Measurements from ENCODE around the gene IL18RAP.

IL18RAP gene

DNA sequence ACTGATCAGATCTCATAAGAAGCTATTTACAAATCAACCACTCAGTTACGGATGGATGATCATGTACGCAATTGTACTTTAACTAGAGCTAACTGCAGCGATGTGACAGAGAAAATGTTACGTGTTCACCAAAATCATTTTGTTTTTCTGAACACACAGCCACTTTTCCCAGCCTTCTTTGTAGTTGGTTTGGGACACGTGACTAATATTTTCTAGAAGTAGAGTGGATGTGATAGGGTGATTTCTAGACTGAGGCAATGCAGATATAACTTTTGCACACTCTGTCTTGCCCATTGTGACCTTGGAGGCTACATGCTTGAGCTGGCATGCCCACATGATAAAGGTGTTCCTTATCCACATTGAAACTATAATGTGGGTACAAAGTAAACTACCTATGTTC is 40.2 kb downstream of the IL18RAP start:
- no peak for DNase-seq

DNA sequence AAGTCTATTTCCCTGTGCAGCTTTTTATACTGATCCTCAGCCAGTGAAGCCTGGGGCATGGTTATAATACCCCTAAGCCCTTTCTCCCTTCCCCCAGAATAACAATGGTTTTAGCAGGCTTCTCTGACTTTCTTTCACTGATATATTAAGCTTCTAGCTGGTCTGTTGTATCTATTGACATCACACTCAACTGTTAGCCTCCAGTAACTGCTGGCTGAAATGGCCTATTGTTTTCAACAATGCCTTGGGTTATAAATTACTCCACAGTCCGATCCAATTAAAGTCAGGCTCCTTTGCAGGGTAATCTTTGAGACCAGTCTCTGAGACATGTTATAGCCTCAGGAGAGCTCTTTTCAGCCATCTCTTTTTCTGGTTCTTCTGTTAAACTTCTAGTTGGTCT is 47.2 kb downstream of the IL18RAP start:
- DNase-seq = no peak

DNA sequence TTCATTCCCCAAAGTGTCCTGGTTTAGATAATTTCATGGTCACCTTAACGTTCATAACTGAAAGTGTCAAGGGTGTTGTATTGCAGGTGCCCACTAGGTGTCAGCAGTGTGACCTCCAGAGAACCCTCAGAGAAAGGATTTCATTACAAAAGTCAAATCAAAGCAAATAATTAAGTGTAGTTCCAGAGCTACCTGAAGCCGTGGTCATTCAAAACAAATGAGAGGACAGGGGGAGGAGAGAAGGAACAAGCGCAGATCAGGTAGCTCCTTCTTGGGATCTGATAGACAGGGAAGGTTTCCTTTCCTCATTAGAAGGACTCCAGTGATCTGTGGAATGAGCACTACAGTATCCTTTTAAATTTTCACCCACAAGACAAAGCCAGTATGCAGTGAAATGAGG is 50.1 kb downstream of the IL18RAP start, which contains the start of gene SLC9A4:
TSS of gene SLC9A4 (plus strand) at position 207 of the 400 bp plus-strand sequence. CDS start 534 bp downstream, outside the sequence.
- no peak for DNase-seq

GRCh38 chr2:102473631-102474030 is 50.7 kb downstream of the IL18RAP start:
- no peak for DNase-seq

- no peak for DNase-seq
Observed at GRCh38 chr2:102474785-102475184, 51.8 kb downstream of the IL18RAP start.

DNA sequence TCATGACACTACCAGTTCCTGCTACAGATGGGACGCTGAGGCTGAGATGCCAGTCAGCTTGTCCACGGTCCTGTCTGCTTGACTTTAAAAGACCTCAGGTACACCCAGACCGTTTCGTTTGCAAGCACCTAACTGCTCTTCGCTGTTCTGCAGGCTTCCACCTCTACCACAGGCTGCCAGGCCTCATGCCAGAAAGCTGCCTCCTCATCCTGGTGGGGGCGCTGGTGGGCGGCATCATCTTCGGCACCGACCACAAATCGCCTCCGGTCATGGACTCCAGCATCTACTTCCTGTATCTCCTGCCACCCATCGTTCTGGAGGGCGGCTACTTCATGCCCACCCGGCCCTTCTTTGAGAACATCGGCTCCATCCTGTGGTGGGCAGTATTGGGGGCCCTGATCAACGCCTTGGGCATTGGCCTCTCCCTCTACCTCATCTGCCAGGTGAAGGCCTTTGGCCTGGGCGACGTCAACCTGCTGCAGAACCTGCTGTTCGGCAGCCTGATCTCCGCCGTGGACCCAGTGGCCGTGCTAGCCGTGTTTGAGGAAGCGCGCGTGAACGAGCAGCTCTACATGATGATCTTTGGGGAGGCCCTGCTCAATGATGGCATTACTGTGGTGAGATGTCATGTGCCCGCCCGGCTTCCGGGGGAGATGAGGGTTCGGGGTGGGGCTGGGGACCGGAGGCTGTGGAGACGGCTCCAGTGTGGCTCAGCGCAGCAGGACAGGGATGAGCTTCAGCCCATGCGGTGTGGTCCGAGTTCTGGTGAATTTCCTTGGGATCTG is 55.9 kb downstream of the IL18RAP start:
- no peak for DNase-seq

GRCh38 chr2:102480285-102481195 is 57.6 kb downstream of the IL18RAP start:
- DNase-seq = no peak

- no peak for DNase-seq
Observed at GRCh38 chr2:102481931-102482330, 59.0 kb downstream of the IL18RAP start.

DNA sequence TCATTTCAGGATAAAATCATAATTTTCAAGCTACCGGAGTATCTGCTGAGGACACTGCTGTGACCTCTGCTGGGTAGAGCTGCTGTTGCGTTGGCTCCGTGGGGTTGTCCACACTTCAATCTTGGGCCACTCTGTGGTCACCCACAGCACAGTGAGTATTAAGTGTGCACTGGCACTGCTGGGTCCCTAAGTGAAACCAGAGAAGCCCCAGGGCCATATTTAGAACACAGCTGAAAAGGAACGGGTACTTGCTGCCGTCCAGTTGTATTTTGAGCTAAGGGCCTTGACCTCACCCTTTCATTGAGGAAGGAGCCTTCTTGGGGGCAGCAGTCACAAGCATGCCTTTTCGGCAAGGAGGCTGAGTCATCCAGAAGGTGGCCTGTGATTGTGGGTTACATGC is 60.1 kb downstream of the IL18RAP start:
- no peak for DNase-seq

DNA sequence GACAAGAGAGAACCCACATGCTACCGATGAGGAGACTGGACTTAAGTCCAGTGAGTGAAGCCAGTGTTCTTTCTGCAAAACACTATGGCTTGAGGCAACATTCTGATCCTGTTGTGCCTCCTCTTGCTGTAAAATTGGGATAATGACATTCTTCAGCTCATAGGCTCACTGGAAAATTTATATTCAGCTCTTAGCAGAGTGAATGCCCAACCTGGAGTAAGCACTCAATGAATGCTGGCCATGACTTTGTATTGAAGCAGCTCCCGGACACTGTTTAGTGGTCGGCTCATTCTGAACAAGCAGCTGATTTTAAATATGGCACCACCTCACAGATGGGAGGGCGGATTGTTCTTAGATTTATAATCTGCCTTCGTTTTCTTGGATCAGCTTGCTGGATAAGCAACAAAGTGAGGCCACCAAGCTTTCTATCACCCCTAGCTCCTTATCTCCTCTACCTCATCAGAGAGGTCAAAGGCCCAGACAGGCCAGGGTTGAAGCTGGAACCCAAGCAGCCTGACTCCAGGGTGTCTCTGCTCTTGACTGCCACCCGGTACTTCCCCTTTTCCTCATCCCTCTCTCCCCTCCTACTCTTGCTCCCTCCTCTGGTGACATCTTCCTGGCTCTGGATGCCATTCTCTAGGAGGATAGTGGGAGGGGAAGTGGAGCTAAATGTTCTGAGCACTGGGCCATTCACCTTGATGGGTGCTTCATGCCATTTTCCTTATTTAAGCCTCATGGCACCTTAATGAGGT is 61.5 kb downstream of the IL18RAP start:
- DNase-seq = no peak

- no peak for DNase-seq
Observed at GRCh38 chr2:102485147-102485785, 62.3 kb downstream of the IL18RAP start.

DNA sequence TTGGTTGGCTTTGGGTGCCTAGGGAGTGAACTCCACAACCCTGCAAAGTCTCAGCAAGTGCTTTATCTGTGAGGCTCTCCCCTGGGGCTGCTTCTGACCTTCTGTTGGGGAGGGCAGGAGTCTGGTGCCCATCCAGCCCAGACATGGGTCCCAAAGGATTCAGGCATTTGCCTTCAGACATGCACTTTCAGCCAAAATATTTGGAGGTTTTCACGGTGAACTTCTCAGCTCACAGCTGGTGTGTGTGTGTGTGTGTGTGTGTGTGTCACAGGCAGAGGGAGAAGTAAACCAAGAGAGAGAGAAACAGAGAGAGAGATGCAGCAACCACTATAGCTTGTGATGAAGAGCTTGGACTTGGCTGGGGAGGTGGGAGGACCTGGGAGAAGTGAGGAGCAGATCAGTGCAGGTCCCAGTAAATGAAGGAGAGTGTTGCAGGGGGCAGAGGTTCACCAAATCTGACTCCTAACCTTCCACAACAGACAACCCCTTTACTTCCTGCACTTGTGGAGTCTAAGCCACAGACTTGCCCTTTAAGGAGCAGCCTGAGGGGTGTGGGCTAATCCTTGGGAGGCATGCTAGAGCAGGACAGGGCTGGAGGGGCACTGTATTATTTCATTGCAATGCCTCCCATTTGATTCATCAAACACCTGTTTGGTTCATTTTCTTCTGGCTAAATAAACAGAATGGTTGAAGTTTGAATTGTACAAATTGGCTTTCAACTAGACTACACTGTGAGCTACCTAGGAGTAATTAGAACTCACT is 64.2 kb downstream of the IL18RAP start:
- no peak for DNase-seq

- DNase-seq = peak; percentile 56
Observed at GRCh38 chr2:102487761-102488462, 65.0 kb downstream of the IL18RAP start.

GRCh38 chr2:102489646-102490045 is 66.7 kb downstream of the IL18RAP start:
- DNase-seq = no peak

- DNase-seq = no peak
Observed at GRCh38 chr2:102492006-102492405, 69.0 kb downstream of the IL18RAP start.

- no peak for DNase-seq
Observed at GRCh38 chr2:102494570-102494969, 71.6 kb downstream of the IL18RAP start.

- no peak for DNase-seq
Observed at GRCh38 chr2:102498414-102498813, 75.5 kb downstream of the IL18RAP start.

DNA sequence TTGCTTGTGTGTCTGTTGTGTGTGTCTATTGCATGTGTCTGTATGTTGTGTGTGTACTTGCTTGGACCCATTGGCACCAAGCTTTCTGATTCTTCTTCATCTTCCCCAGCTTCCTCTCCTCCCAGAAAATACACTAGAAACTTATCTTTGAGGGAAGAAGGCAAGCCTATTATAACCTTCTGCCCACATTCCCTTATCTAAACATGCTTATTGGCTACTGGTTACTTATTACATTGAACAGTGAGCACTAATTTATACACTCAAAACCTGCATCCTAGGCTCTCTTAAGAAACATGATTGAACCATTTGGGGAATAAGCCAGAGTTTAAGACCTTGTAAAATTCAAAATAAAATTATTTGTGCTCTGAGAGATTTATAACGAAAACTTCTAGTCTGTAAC is 76.6 kb downstream of the IL18RAP start:
- no peak for DNase-seq

Data from right forelimb (tissue), 1 donor.